Middle frontal gyrus (tissue), 1 donor: ENCODE results near the gene BICDL1.

ENCODE experiments used
- DNase-seq: peaks from one replicate; pipeline ENCODE4 v3.0.0-alpha.2; 2015; ENCODE audit warnings: low spot score; ENCODE audit errors: extremely low spot score

BICDL1 gene

DNA sequence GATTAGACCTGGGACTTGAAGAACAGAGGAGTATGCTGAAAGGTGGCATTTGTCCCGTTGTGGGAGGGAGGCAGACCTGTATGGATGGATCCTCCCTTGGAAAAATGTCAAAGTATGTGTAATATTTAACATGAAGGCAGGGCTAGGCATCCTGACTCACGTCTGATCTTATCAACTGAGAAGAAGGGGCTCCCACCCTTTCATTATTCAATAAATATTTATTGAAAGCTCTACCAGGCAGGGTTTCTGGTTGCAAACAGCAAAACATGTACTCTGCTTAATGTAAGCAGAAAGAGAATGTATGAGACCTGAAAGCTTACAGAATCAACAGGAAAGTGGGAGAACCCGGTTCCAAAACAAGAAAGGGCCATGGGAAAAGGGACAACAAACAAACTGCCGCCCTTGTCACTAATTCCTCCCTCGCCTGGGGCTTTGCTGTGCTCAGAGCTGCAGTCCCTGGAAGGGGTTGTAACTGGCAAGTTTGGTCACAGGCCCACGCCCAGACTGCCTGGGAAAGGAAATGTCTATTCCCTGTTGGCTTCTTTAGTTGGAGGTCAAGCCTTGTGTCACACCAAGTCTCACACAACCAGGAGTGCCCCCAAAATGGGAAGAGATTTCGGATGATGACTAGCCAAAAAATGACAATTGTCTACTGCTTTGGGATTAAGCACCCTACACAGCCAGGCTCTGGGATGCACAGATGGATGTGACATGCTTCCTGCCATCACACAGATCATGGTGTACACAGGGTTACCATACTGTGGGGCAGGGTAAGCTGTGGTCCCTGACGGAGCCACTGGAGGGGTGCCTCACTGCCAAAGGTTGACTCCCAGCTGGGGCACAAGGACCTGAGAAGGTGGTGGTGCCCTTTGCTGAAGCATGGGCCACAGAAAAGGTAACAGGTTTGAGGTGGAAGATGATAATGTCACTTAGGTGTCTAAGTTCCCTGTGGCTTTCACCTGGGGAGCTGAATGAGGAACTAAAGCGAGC is 90.7 kb downstream of the BICDL1 start:
- no peak for DNase-seq

DNA sequence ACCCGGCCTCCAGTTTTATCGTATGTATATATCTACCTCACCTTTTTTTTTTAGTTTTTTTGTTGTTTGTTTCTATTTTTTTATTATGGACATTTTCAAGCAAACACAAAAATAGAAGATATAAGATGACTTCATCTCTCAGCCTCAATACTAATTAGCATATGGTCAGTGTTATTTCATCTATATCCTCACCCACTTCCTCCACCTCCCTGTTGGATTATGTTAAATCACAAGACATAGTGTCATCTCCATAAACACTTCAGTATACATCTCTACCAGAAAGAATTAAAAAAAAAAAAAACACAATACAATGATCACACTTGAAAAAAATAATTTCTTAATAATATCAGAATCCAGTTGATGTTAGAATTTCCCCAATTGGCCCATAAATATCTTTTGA is 92.6 kb downstream of the BICDL1 start:
- no peak for DNase-seq

DNA sequence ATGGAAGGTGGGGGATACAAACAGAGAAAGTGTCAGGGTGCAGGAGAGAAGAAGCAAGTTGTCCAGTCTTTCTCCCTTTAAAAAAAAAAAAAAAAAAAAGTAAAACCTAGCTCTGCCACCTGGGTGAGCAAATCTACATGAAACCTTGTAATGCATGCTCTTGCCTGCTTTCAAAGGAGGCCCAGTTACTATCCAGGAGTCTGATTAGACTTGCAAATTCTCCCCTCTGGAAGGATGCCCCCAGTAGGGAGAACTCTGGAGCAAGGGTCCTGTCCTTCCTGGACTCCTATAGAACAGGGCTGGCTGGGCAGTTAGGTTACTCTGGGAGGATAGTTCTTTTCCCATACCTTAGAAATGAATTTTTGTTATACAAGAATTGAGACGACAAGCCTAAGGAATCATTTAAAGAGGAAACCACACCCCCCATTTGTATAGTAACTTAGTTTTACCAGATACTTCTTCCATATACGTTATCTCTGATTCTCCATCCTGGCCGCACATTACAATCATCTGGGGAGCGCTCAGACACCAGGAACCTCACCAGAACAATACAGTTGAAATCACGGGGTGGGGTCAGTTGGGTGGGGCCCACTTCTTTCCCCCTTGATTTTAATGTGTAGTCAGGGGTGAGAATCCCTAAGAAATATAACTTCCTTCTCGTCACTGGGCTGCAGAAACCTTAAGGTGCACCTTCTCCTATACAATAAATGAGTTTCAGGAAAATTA is 97.0 kb downstream of the BICDL1 start:
- DNase-seq = no peak

DNA sequence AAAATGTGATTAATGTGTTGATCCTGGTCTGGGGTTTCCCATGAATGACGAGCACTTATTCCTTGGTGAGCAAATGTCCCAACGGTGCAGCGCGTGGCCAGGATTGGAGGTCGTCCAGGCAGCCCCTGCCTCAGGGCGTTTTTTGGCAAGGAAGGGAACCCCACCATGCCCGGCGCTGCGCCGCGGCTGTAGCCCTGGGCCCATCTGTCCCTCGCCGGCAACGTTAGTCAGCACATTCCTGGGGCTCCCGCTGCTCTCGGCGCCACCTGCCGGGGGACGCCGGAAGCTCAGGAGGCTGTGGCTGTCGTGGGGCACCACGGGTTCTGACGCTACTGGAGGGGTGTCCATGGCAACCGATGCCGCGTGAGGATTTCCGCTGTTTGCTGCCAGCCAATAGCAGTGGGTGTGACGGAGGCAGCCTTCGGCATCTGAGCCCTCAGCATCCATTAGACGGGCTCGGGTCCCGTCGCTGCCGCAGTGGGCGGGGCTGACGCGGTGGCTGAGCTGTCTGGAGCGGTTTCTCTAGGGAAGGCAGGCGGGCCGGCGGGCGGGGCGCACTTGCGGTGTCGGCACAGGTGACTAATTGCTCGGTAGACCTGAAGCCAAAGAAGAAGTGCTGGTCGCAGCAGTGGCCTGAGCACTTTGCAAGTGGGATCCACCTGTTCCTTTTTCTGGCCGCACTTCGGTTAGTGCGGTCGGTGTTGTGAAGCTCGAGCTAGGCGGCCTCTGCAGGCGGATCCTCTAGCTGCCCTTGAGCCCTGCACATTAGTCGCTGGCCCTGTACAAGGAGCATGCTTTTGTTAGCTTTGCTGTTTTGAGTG is 98.0 kb downstream of the BICDL1 start:
- DNase-seq = peak; percentile 100

DNA sequence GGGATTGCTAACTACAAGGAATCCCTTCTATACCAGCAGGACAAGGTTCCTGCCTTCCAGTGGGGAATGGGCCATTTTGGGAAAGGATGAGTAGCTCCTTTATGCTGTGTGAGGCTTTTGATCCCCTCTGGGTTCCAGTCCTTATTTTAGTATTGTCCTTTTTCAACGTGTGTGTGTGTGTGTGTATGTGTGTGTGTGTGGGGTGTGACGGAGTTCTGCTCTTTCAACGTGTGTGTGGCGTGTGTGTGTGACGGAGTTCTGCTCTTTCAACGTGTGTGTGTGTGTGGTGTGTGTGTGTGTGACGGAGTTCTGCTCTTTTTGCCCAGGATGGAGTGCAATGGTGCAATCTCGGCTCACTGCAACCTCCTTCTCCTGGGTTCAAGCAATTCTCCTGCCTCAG is 100.1 kb downstream of the BICDL1 start:
- DNase-seq = no peak

DNA sequence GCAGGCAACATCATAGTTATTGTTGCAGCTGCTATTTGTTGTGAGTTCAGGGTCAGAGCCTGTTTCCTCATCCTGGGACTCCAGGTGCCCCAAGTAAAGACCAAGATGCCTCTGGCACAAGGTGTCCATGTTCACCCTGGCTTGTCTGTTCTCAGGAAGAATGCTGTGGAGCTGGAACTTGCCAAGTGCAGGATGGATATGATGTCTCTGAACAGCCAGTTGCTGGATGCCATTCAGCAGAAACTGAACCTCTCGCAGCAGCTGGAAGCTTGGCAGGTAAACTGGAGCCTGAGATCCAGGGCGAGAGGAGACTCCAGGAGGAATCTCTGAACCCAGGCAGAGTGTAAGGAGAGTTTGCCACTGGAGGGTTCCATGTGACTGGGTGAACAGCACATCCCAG is 100.8 kb downstream of the BICDL1 start:
- DNase-seq = no peak

DNA sequence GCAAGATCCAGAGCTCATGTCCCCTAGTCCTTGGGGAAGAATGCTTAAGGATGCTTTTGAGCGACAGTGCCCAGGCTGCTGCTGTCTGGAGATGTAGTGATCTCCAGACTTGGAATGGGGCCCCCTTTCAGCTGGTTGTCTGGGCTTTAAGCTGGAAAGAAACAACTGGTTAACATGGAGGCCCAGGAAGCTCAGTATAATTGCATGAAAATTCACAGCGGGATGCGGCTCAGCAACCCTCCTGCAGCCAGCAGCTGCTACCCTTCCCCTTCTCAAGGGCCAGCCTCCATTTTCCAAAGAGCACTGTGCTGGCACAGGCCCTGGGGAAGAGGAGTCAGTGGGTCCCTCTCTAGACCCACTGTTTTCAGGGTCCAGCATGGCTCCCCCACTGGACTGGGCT is 101.2 kb downstream of the BICDL1 start:
- DNase-seq = no peak

DNA sequence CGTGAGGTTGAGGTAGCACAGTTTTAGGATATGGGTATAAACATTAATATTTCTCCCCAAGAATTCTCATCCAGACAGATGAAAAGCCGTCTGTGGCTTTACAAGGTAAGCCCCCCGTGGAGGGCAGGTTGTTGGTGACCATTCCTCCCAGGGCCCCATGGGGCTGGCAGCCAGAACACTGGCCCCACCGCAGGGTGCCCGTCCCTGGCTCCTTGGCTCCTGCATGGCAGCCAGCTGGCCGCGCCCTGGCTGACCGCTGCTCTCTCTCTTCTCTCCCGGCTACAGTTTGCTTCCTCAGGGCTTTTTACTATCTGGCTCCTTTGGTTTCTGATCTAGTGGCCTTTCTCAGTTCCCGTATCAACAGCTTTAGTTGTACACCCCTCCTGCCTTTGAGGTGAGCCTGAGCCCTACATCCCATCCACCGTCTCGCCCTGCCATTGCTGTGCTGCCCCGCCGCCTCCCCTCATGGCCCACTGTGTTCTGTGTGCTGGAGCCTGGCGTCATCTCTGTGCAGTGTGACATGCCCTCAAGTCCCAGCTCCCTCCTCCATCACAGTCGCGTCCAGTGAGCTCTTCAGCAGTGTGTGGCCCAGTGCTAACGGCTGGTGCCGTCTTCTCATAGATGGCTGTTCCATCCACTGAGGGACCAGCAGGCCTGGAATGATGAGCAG is 101.7 kb downstream of the BICDL1 start:
- no peak for DNase-seq

DNA sequence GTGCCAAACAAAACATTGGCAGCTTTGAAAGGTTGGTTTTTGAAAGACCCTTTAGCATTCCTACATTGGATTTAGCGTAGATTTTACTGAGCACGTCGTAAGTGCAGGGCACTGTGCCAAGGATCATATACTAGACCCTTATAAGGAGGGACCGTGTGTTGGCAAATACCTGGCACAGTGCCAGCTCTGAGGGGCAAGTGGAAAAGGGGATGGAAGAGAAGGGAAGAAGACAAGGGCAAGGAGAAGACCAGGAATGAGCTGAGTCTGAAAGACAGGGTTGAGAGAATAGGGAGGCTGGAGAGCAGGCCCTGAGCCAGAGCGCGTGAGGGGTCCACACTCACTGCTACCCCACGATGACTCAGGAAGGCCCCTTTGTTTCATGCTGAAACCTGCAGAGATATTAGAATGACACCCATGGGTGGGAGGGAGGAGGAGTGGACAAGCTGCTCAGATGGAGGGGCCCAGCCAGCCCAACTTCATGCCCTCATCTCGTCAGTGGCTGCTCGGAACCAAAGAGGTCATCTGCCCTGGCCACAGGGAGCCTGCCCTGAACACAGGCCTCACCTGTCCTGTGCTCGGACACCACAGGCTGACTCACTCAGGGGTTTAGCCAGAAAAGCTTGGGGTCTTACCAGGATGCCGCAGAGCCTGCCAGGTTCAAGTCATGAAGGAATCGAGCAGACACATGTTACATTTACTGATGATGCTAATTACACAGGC is 102.5 kb downstream of the BICDL1 start:
- DNase-seq = no peak

DNA sequence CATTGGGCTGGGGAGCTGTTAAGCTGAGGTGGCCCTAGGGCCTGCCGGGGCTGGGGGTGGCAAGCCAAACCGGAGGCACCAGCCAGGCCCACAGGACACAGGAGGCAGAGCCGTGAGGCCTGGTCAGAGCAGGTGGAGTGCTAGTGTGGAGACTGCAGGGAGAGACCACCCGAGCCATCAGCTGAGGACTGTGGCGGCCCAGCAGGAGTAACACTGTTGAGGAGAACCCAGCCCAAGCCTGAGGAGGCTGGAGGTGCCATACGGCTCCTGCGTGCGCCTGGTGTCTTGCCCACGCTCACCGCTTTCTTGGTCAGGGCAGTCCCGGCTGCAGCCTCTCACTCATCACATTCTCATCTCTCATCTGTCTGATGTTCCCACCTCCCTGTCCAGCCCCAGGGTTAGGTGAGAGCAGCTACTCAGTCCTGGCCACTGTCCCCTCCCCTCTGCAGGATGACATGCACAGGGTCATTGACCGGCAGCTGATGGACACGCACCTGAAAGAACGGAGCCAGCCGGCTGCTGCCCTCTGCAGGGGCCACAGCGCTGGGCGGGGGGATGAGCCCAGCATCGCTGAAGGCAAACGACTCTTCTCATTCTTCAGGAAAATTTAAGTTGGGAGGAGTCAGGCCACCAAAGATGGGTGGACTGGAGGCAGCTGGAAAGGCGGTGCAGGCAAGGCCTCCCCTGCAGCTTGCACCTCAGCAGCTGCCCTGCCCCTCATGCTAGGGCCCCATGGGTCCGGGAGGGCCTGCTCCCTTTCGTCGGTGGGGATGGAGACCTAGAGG is 103.7 kb downstream of the BICDL1 start:
- no peak for DNase-seq

DNA sequence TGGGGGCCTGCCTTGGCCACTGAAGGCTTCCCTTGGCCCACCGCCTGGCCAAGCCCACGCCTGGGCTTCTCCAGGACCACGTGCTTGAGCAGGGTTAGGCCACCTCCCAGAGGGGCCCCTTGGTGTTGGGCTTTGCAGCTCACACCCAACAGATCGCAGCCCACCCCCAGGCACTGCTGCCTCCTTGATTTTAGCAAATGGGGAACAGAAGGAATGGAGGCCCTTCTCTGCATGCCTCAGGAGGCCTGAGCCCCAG is 104.2 kb downstream of the BICDL1 start:
- DNase-seq = no peak

DNA sequence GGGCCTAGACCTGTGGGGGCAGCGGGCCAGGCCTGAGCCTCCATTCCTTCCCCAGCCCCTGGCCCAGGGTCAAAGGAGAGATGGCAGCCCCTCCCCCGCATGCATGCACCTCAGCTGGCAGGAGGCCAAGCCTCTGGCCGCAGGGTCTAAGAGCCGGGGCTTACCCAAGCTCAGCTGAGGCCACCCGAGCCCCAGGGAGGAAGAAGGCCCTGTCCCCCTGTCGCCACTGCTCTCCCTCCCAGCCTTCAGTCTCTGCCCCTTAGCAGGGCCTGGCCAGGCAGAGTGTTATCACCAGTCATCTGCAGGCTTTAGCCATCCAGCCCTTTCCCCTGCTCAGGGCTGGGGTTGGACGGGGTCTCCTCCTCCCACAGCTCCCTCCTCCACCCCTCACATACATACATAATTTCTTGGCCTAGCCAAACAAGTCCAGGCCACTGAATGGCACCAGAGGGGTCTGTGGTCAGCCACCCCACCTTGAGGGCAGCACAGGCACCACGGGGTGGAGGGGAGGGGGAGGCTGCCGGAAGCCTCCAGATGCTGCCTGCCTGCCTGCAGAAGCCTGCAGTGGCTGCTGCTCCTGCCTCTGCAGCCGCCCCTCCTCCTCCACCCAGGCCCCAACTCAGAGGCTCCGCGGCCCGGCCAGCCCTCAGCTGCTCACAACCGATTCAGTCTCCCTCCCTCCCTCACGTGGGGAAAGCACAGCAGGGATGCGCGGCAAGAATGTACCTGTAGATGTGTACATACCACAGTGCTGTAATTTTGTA is 104.7 kb downstream of the BICDL1 start:
- DNase-seq = no peak

DNA sequence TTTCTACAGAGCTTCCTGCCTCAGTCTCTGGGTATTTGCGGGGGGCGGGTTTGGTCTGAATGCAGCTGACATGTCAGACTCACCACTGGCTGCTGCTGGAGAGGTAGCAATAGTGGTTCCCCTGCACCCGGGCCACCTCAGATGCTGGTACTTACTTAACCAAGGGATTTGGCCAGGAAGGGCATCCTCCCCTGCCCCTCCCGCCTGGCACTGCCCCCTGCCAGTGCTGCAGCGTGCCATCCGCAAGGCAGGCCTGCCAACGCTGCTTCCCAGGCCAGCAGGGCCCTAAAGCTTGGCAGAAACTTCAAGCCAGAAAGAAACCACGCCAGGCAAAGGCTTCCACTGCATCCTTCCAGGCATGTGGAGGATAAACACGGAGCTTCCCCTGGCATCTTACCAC is 105.4 kb downstream of the BICDL1 start:
- DNase-seq = no peak

DNA sequence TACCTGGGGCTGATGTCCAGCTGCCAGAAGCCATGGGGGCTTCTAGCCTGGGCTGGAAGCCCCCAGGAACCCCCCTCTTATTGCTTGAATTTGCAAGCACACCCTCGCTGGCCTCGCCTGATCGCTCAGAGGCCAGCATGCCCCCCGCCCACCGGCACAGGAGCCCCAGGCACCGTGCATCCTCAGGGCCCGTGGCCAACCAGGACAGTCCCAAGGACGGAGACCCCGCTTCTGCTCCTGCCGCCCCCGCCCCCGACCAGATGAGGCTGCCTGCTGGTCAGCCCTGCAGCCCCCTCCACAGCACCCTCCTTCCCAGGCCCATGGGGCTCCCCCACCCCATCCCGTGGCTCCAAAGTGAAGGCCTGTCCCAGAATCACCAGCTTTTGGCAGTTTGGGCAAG is 106.3 kb downstream of the BICDL1 start:
- no peak for DNase-seq

DNA sequence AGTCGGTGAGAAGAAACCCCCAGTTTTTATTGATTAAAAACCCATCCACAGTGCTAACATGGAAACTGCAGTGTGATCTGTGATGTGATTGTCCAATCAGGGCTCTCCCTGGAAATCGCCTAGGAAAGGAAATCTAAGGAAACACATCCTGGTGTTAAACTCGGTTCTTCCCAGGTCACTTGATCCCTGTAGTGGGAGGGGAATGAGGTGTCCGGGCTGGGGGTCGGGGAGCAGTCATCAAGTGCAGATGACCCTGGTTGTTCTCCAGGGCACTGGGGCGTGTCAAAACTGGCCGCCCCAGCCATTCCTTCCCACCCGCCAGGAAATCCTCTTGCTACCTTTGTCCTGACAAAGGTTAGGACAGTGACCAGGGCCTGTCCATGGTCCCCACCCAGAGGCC is 106.7 kb downstream of the BICDL1 start:
- no peak for DNase-seq

DNA sequence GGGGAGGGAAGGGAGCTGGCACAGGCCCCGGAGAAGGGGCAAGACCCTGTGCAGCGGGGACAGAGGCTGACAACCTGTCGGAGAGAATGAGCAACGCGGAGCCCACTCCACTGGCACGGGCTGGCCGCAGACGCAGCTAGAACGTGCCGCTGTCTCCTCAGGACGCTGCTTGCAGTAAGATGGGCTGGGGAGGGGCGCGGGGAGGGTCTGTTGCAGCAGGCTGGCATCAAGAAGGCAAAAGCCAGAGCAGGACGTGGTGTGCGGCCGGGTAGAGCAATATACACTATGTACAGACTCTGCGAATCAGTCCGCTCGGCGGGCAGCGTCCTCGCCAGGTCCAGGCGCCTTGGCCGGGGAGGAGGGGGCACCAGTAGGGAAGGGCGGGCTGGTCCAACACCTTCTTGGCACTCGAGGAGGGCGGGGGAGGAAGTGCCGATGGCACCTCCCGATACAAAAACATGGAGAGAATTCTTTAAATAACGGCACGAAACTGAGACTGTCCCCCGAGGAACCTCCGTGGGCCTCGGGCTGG is 107.7 kb downstream of the BICDL1 start:
- DNase-seq = no peak

DNA sequence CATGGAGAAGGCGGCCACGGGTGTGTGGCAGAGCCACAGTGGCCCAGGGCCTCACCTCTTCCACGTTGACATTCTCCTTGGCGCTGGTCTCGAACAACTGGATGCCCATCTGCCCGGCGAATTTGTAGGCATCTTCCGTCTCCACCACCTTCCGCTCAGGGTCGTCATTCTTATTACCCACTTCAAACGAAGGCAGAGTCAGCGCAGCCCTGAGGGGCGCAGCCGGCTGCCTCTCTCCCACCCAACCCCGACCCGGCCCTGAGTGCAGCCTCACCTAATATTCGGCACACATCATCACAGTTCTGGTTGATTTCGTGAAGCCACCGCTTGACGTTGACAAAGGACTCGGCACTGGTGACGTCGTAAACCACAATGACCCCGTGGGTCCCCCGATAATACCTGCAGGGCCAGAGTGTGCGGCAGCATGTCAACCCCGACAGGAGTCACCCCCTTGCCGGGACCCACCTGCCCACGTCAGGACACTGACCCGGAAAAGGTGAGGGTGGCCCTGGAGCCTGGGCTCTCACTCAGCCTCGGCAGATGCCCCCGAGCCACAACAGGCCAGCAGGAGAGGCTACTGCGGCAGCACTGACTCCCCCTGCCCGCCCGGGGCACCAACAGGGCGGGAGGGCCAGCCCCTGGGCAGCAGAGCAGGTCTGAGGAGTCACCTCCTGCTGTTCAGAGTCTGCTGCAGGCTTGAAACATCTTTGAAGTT is 109.9 kb downstream of the BICDL1 start:
- no peak for DNase-seq

DNA sequence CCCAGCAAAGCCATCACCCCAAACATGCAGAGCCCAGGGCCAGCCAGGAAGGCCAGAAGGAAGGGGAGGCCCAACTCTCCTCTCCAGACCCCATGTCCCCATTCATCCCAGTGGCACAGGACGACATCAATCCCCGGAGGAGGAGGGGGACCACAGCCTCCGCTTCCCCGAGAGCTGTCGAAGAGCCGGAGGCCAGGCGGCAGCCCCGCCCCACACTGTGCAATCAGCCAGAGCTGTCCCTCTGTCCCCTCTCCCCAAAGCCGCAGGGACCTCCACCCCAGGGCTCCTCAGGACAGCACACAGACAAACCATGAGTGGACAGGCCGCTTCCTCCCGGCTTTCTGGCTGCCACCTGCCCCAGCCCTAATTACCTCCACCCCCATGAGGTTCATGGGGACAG is 110.7 kb downstream of the BICDL1 start:
- DNase-seq = no peak
